K562 (cell line): ENCODE measurements around the gene RAB13. TPM values are rescaled to one million over a fixed set of nuclear protein-coding genes. Genes with fewer than 3 reads are reported as not detected.

Experiments
- ATAC-seq: fragments of 200-7000 bp; cut with Tn5 transposase; 3 replicates; pipeline ENCODE4 v1.9.1; 2020; ENCODE audit warnings: moderate library complexity
- BruUV-seq: library from RNA; stranded (reverse); fragments of 400-500 nt; replicated peaks from 2 replicates; lab custom pipeline; 2021; lab: Mats Ljungman, UMichigan
- CTCF ChIA-PET: fragments of 300-600 bp; formaldehyde crosslinking; extraction: SDS; loops from one replicate; lab custom pipeline; 2021; ENCODE audit warnings: low intra/inter-chr PET ratio; lab: Yijun Ruan, JAX
- POLR2A ChIA-PET: fragments of 300-600, 350-650 bp; sonication (Branson Sonifier 250); formaldehyde crosslinking; extraction: SDS; loops from one replicate; lab custom pipeline; 2021; ENCODE audit warnings: antibody characterized with exemption, inconsistent platforms; lab: Yijun Ruan, JAX
- DNase-seq, 4 experiments: peaks; one replicate each; pipeline versions ENCODE4 v3.0.0 to v3.0.0-alpha.2; 2011 to 2018; ENCODE audit warnings: low spot score in 3 of 4, mixed read lengths in 3 of 4; ENCODE audit errors: extremely low read depth in 1 of 4
- FAIRE-seq: peaks from 2 replicates; lab custom pipeline; 2011; peaks lifted over from hg19 to GRCh38; lab: Jason Lieb, UNC
- H2AFZ ChIP-seq: 2 replicates; pipeline ENCODE4 v1.6.0; 2011; ENCODE audit warnings: low read depth, low read length, control low read depth, inconsistent platforms
- H3K27ac ChIP-seq: fragments of 200-600 bp; 3 replicates; pipeline ENCODE4 v1.8.0; 2011; ENCODE audit warnings: low read depth, mild to moderate bottlenecking, control low read depth, inconsistent platforms, low read length, moderate library complexity, mixed read lengths; ENCODE audit errors: extremely low read depth
- H3K27me3 ChIP-seq, 2 experiments: fragments of 300-600 bp in 1 of 2; 2 replicates in 1 of 2; 3 replicates in 1 of 2; pipeline versions ENCODE4 v1.6.0 to v1.8.0; 2011; ENCODE audit warnings: inconsistent platforms in 2 of 2, low read length in 2 of 2, mild to moderate bottlenecking in 1 of 2, mixed read lengths in 1 of 2, moderate library complexity in 1 of 2; ENCODE audit not compliant: control insufficient read depth in 2 of 2, insufficient read depth in 2 of 2
- H3K36me3 ChIP-seq: fragments of 300-600 bp; 3 replicates; pipeline ENCODE4 v1.8.0; 2011; ENCODE audit warnings: mild to moderate bottlenecking, low read length, inconsistent platforms; ENCODE audit not compliant: control insufficient read depth, insufficient read depth
- H3K4me1 ChIP-seq, 2 experiments: fragments of 200-600 bp in 1 of 2; replicated peaks in 1 of 2; 2 replicates in 1 of 2; 3 replicates in 1 of 2; pipeline versions ENCODE4 v1.5.1 to v1.8.0; 2011; ENCODE audit warnings: inconsistent platforms in 2 of 2, low read length in 2 of 2, mild to moderate bottlenecking in 1 of 2, mixed read lengths in 1 of 2, moderate library complexity in 1 of 2; ENCODE audit not compliant: control insufficient read depth in 2 of 2, insufficient read depth in 2 of 2
- H3K4me2 ChIP-seq: 2 replicates; pipeline ENCODE4 v1.6.1; 2011; ENCODE audit warnings: low read length, control low read depth, inconsistent platforms, mixed read lengths; ENCODE audit not compliant: insufficient read depth
- H3K4me3 ChIP-seq: fragments of 200-600 bp; sonication (generic), shearing (Covaris generic); 2 replicates; pipeline ENCODE4 v1.5.1; 2016; ENCODE audit warnings: control low read depth, inconsistent platforms
- H3K79me2 ChIP-seq: fragments of 200-600 bp; 3 replicates; pipeline ENCODE4 v1.8.0; 2011; ENCODE audit warnings: low read length, inconsistent platforms; ENCODE audit not compliant: control insufficient read depth, insufficient read depth
- H3K9ac ChIP-seq, 2 experiments: 2 replicates each; pipeline versions ENCODE4 v1.6.0 to v1.6.1; 2011; ENCODE audit warnings: low read depth in 2 of 2, low read length in 2 of 2, control low read depth in 1 of 2, inconsistent platforms in 1 of 2, mild to moderate bottlenecking in 1 of 2, mixed read lengths in 1 of 2; ENCODE audit not compliant: insufficient read depth in 1 of 2
- H3K9me1 ChIP-seq: one replicate; pipeline ENCODE4 v1.6.0; 2011; ENCODE audit warnings: inconsistent platforms, mild to moderate bottlenecking, low read length, moderate library complexity; ENCODE audit not compliant: control insufficient read depth, insufficient read depth
- H3K9me3 ChIP-seq: replicated peaks from 2 replicates; pipeline ENCODE4 v1.5.1; 2011; ENCODE audit warnings: low read depth, low read length, inconsistent platforms; ENCODE audit not compliant: control insufficient read depth, insufficient read depth
- H4K20me1 ChIP-seq: replicated peaks from 2 replicates; pipeline ENCODE4 v1.6.1; 2011; ENCODE audit warnings: low read length, inconsistent platforms, mixed read lengths; ENCODE audit not compliant: control insufficient read depth, insufficient read depth
- CREBBP ChIP-seq: IDR thresholded peaks from one replicate; pipeline ENCODE4 v1.6.1; 2012; ENCODE audit warnings: low read depth, mild to moderate bottlenecking, control low read depth, inconsistent platforms, low read length
- ESRRB ChIP-seq: fragments of 250-450 bp; sonication (Bioruptor Pico); IDR thresholded peaks from 2 replicates; pipeline ENCODE4 v1.5.0; 2020; ENCODE audit warnings: mild to moderate bottlenecking, moderate library complexity, borderline replicate concordance
- HMGN3 ChIP-seq: IDR thresholded peaks from 2 replicates; pipeline ENCODE4 v1.6.1; 2011; ENCODE audit warnings: borderline replicate concordance, low read depth, mild to moderate bottlenecking, mixed read lengths, low read length; ENCODE audit not compliant: insufficient read length; ENCODE audit errors: extremely low read depth
- RBFOX2 ChIP-seq: fragments of 200-400 bp; formaldehyde crosslinking; IDR thresholded peaks from 2 replicates; pipeline ENCODE4 v1.6.1; 2017; ENCODE audit warnings: low read depth, mild to moderate bottlenecking, low read length, moderate library complexity
- ZC3H8 ChIP-seq: fragments of 450-650 bp; IDR thresholded peaks from 2 replicates; pipeline ENCODE4 v1.6.1; 2017
- ZNF124 ChIP-seq: sonication (generic); formaldehyde crosslinking; IDR thresholded peaks from 2 replicates; pipeline ENCODE4 v1.8.1; 2022; ENCODE audit warnings: missing genetic modification reagents
- ZNF444 ChIP-seq: fragments of 250-450 bp; sonication (Bioruptor Pico); IDR thresholded peaks from 2 replicates; pipeline ENCODE4 v1.4.0; 2020; ENCODE audit warnings: mild to moderate bottlenecking, moderate library complexity
- ZNF766 ChIP-seq: fragments of 200-800 bp; sonication (Bioruptor generic); conservative IDR thresholded peaks from 2 replicates; pipeline ENCODE4 v1.6.1; 2016; ENCODE audit warnings: missing genetic modification characterization, missing compliant biosample characterization
- ZNF780A ChIP-seq: fragments of 250-450 bp; sonication (Bioruptor Pico); IDR thresholded peaks from 2 replicates; pipeline ENCODE4 v1.5.0; 2021; ENCODE audit warnings: mild to moderate bottlenecking
- whole genome bisulfite sequencing: fragments of 100-300 bp; shearing (Covaris generic); methylation state at CpG from one replicate; pipeline ENCODE4 v1.1.6; 2016; ENCODE audit warnings: low coverage, mixed read lengths; ENCODE audit not compliant: insufficient coverage; ENCODE audit errors: missing lambda C conversion rate; 5-methylcytosine and 5-hydroxymethylcytosine counted together
- in situ Hi-C: fragments of 300-500 bp; cut with MboI; formaldehyde crosslinking; loops from 4 replicates; pipeline ENCODE4 v1.15.0; 2018; ENCODE audit warnings: inconsistent platforms, mixed read lengths
- intact Hi-C: fragments of 100-400 bp; cut with micrococcal nuclease; formaldehyde crosslinking; loops from 2 replicates; pipeline ENCODE4 v1.14.2; 2022
- polyA plus RNA-seq, 8 experiments: library from polyadenylated mRNA; depleted of rRNA in 4 of 8; stranded (reverse) in 5 of 8; unstranded in 3 of 8; fragments of >200 nt; fragmentation: Nextera tagmentation in 2 of 8; fragmentation: Illumina TruSeq in 1 of 8; extraction: Ambion mirVana in 2 of 8; extraction: Trizol in 1 of 8; gene quantifications; 2 replicates each; pipeline versions ENCODE4 v1.2.1 to v1.2.3, GENCODE V29; 2011 to 2014; ENCODE audit warnings: inconsistent platforms in 1 of 8, missing spikeins in 1 of 8
- total RNA-seq, 7 experiments: library from RNA; depleted of rRNA in 6 of 7; stranded (reverse); fragments of >200 nt in 6 of 7; fragmentation: Illumina TruSeq in 2 of 7; extraction: Trizol in 2 of 7; gene quantifications; 2 replicates each; pipeline versions ENCODE4 v1.2.1 to v1.2.3, GENCODE V29; 2011 to 2021; ENCODE audit warnings: low replicate concordance in 1 of 7

RAB13 gene
- total and polyA plus RNA-seq, 9 of the 15 experiments (the other 6 are each of a cell fraction or from before 2014, with no cell fraction given) = 22.3 to 100 (median 39.8) TPM

GRCh38 chr1:153951801-153952200 is 34.3 kb downstream of the RAB13 start:
- Histone ChIP-seq H3K9me3 (no peaks in the 10 kb centered on the region), H3K4me2 (no peak overlapping the region), H3K79me2 (peaks cover 22% of the 10 kb centered on the region), H4K20me1 (peaks cover 9% of the 10 kb centered on the region; the same call in 1 of the 2 replicates), H3K4me1 (peaks cover 5 to 14% of the 10 kb centered on the region in 2 experiments), H3K4me3 (no peak overlapping the region), H3K9ac (peak overlapping the region in 1 of 2 experiments; percentile 20; a peak in 2 of 4 replicates), H3K9me1 (no peaks in the 10 kb centered on the region), H3K27ac (no peak overlapping the region), H3K36me3 (peaks cover 67% of the 10 kb centered on the region; the same call in 2 of the 3 replicates), H3K27me3 (no peaks in the 10 kb centered on the region), H2AFZ (no peak overlapping the region)
- WGBS = 67% methylated on average over 2 of the region's 2 CpGs
- POLR2A ChIA-PET = no interaction called here
- FAIRE-seq = no peak
- no peak for TF ChIP-seq ESRRB (CRISPR knock-in tag)
- no peak for TF ChIP-seq CREBBP
- TF ChIP-seq ZC3H8 = no peak
- no peak for TF ChIP-seq ZNF780A
- no peak for TF ChIP-seq ZNF444 (CRISPR knock-in tag)
- no peak for TF ChIP-seq ZNF124
- TF ChIP-seq ZNF766 (CRISPR knock-in tag) = no peak
- BruUV-seq = no TSS peak
- no peak for ATAC-seq
- in situ Hi-C loops = no loop called here
- intact Hi-C loops = no loop called here
- CTCF ChIA-PET = no interaction called here
- DNase-seq = no peak

GRCh38 chr1:153951183-153951582 is 35.0 kb downstream of the RAB13 start:
- ATAC-seq = no peak
- Histone ChIP-seq H4K20me1 (peaks cover 2% of the 10 kb centered on the region; the same call in 1 of the 2 replicates), H3K27me3 (no peaks in the 10 kb centered on the region)
- 0 out of 2 replicates have a peak, but pooled peaks have one; percentile 23 for TF ChIP-seq RBFOX2
- TF ChIP-seq HMGN3 = no peak
- TF ChIP-seq, all 486 proteins: peak for 1
- no peak overlapping the region for H3K27ac ChIP-seq
- H2AFZ ChIP-seq = no peak overlapping the region
- intact Hi-C loops = no loop called here
- ChIA-PET POLR2A (no interaction called here), CTCF (no interaction called here)
- FAIRE-seq (no peak), DNase-seq (no peak)
- H3K36me3 ChIP-seq = peaks cover 67% of the 10 kb centered on the region; the same call in 2 of the 3 replicates
- in situ Hi-C loops = no loop called here
- no TSS peak for BruUV-seq
- no peaks in the 10 kb centered on the region for H3K9me1 ChIP-seq
- peaks cover 19% of the 10 kb centered on the region for H3K79me2 ChIP-seq
- WGBS = 97% methylated on average over 6 of the region's 11 CpGs
- H3K4me3 ChIP-seq = no peak overlapping the region
- H3K4me1 ChIP-seq = peaks cover 9 to 10% of the 10 kb centered on the region in 2 experiments
- H3K9ac ChIP-seq = no peak overlapping the region
- H3K4me2 ChIP-seq = no peak overlapping the region
- no peaks in the 10 kb centered on the region for H3K9me3 ChIP-seq
